GM18951 (cell line): ENCODE measurements around the gene CHST8.
"Not testable (repeated sequence)": the region's sequence is repeated elsewhere in the genome, so short reads cannot be mapped to it uniquely, and the experiment has no call there.

ENCODE experiments used
- POLR2A ChIP-seq: IDR thresholded peaks from 4 replicates; pipeline ENCODE4 v1.6.1; 2011; ENCODE audit warnings: mild to moderate bottlenecking; ENCODE audit not compliant: insufficient read length, insufficient read depth; ENCODE audit errors: extremely low read depth
- in situ Hi-C: fragments of 300-500 bp; cut with MboI; formaldehyde crosslinking; loops from one replicate; pipeline ENCODE4 v1.12.0; 2022; ENCODE audit warnings: low sequenced_read_pairs, mixed read lengths, inconsistent platforms; ENCODE audit not compliant: unreplicated experiment

CHST8 gene

DNA sequence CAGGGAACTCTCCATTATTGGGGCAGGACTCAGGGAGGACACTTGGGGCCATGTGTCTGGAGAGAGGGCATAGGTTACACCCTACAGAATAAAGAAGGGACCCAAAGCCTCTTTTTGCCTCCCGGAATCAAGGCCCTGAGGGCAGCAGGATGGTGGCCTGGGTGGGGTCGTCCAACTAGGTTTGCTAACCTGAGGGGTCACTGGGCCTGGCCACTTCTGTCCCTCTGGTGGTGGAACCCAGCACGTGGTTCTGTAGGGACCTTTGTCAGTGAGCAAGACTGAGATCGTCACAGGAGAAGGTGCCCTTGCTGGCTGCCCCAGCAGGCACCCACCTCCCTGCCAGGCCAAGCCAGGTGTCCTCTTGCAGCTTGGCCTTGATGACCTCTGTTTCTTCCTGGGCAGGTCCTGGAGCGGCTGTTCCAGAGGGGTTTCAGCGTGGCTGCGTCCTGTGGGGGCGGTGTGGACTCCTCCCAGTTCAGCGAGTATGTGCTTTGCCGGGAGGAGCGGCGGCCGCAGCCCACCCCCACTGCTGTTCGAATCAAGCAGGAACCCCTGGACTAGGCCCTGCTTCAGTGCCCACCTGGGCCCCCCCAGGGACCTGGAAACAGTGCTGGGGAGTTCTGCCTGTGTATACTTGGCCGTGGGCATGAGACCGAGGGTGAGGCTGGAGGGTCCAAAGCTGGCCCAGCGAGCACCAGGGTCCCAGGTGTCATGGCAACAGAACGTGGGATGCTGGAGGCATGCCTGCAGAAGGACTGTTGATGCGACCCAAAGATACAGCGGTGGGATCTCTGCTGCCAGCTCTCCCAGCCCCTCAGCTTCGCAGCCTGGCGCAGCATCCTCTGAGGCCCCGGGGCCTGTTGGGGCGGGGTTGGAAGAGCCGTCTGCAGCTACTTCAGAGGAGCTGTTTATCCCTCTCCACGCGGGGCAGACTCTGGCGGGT is 190.9 kb downstream of the CHST8 start:
- in situ Hi-C loops, result no loop called here
- TF ChIP-seq POLR2A, result no peak

DNA sequence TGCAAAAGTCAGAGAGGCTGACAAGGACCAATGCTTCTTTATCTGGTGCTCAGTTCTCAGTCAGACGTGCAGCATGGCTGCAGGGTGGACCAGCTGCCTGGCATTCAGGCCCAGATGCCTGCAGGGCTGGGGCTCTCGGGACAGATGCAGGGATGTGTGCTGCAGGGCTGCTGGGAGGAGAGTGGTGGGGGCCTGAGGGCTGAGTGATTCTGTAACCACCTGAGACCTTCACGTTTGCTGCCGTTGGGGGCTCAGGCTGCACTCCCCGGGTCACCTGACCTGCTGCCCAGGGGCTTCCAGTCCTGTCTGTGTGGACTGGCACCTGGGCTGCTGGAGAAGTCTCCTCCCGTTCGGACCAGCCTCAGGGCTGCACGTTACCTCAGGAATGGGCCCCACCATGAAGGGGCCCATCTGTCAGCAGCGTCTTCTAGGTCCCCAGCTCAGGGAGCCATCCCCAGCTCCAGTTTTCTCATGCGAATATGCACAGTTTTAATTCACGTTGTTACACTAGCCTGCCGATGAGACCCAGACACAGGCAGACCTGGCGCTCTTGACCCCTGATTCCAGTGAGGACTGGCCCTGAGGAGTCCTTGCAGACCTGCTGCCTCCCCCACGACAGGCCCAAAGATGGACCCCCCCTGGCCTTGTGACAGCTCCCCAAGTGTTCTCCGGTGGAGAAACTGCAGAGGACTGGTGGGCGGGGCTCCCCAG is 191.8 kb downstream of the CHST8 start:
- TF ChIP-seq POLR2A, result no peak
- in situ Hi-C loops, result no loop called here

GRCh38 chr19:33814181-33815165 is 192.7 kb downstream of the CHST8 start:
- TF ChIP-seq POLR2A, result no peak
- in situ Hi-C loops, result no loop called here

DNA sequence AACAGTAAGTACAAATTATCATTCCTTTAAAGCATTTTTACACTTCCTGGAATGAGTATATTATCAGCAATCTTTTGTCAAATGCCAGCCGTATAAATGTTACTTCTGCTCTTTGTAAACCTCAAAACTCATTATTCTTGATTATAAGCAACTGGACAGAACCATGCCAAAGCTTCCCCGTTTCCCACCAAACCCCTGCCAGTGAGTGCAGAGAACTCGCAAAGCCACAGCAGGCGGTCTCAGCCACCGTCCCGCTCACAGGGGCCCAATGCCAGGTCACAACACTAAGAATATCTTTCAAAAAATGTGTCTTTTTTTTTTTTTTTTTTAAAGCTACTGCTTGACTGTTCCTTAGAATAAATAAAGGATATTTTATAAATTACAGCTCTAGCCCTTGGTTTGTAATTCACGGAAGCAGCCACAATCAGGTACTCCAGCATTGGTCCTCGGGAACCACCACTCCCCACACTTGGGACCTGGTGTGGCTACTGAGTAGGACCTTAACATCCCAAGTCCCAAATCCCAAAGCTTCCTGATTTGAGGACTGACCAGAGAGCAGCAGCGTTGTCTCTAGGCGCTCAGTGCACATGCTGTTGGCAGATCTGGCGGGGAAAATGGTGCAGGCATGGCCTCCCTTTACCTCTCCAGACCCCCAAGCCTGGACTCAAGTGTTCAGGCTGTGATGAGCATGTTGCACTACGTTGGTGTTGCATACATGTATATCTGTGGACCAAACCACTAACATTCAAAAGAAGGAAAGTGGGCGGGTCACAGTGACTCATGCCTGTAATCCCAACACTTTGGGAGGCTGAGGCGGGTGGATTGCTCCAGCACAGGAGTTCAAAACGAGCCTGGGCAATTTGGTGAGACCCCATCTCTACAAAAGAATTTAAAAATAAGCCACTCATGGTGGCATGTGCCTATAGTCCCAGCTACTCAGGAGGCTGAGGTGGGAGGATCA is 193.9 kb downstream of the CHST8 start:
- in situ Hi-C loops, result no loop called here
- no peak for TF ChIP-seq POLR2A

DNA sequence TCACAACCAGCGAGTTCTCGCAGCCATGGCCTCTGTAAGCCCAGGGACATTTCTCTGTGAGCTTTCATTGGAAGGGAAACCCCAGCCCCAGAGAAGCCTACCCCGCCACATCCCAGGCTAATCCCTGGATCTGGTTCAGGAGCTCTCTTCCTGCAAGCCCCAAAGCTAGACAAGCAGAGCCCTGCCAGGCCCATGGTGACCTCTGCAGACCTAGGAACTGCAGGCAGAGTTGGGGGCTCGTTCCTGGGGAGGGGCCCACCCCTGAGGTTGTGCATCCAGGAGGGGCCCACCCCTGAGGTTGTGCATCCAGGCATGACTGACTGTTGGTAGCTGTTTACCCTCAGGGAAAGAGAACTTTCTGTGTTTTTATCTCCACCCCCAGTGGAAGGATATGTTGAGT is 196.7 kb downstream of the CHST8 start:
- TF ChIP-seq POLR2A, result no peak
- in situ Hi-C loops, result no loop called here

DNA sequence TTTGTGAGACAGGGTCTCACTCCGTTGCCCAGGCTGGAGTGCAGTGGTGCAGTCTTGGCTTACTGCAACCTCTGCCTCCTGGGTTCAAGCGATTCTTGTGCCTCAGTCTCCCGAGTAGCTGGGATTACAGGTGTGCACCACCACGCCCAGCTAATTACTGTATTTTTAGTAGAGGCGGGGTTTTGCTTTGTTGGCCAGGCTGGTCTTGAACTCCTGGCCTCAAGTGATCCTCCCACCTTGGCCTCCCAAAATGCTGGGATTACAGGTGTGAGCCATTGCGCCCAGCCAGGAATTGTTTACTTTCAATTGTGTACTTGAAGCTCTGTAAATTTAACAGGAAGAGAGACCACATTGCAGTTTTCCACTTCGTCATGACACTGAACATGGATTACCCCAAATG is 197.3 kb downstream of the CHST8 start:
- in situ Hi-C loops, result not testable (repeated sequence)

- TF ChIP-seq POLR2A, result no peak
- in situ Hi-C loops, result no loop called here
Measured at GRCh38 chr19:33819506-33819879, 197.7 kb downstream of the CHST8 start.

DNA sequence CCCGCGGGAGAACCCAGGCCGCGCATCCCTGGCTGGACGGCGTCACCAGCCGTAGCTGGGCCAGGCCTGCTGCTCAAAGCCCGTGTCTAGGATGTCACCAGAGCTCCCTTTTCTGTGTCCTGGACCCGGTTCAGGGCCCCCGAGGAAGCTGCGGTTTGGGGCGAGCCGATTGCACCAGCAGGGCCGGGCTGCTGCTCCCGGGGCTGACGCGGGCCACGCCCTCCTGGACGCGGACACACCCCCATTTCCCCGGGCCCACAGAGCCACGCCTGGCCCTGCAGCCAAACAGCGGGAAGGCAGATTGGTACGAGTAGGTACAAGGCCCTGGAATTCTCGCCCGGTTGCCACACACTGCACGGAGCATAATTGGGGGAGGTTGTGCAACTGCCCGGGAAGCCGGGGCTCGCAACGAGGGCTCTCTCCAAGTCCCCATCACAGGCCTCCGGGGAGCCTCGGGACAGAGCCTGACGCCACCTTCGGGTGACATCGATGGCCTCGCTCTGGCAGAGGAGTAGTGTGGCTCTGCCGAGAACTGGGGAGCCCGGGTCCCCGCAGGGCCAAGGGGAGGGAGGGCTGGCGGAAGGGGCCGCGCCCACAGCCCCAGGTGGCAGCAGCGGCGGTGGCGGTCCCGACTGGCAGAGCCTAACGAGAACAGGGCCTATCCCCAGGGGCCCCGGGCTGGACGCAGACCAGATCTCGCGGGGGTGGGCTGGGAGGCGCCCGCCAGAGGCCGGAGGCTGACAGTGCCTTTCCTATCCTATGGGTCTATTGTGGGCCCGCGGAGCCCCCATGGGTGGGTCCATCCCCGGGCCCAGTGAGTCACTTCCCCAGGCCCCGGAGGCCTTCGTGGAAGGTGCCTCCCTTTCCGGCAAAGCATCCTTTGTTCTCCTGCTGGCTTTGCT is 198.4 kb downstream of the CHST8 start:
- in situ Hi-C loops, result no loop called here
- TF ChIP-seq POLR2A, result peak; percentile 29

GRCh38 chr19:33821871-33822270 is 200.1 kb downstream of the CHST8 start:
- in situ Hi-C loops, result no loop called here
- TF ChIP-seq POLR2A, result no peak
